ENCODE results near the gene SEMA5A.

The SEMA5A gene

GRCh38 chr5:9395706-9396105, 150.2 kb downstream of the SEMA5A start:
- no peaks in the 10 kb centered on the region for H3K36me3 ChIP-seq (replicated peaks in 1 of 2; ENCODE audit: control insufficient read depth in 2 of 2, insufficient read depth in 2 of 2, low read length in 2 of 2)
- no peak overlapping the region for H2BK12ac ChIP-seq (ENCODE audit: low read length)
- H3K9ac ChIP-seq (ENCODE audit: low read depth, low read length, poor library complexity), result no peak overlapping the region
- no peak overlapping the region for H3K4ac ChIP-seq (ENCODE audit: low read length)
- no peak overlapping the region for H3K14ac ChIP-seq (ENCODE audit: low read length)
- no peak overlapping the region for H4K8ac ChIP-seq (ENCODE audit: low read depth, low read length)
- no peak overlapping the region for H3K4me3 ChIP-seq (ENCODE audit: low read length in 2 of 2)
- no peak overlapping the region for H2BK5ac ChIP-seq (ENCODE audit: low read length)
- WGBS, 2 donors (ENCODE audit: extremely low coverage in 2 of 2, insufficient read length in 2 of 2, insufficient replicate concordance in 1 of 2), result no CpG with 5 or more reads among the region's 2 CpGs
- no peak overlapping the region for H2AK5ac ChIP-seq (ENCODE audit: low read depth, low read length)
- no peak overlapping the region for H2BK120ac ChIP-seq (ENCODE audit: low read depth, low read length)
- no peak overlapping the region for H3K18ac ChIP-seq (ENCODE audit: low read length)
- H3K4me2 ChIP-seq (ENCODE audit: insufficient read depth, low read length, poor library complexity, severe bottlenecking), result no peak overlapping the region
- no peak overlapping the region for H2AFZ ChIP-seq (ENCODE audit: low read length)
- no peaks in the 10 kb centered on the region for H3K27me3 ChIP-seq (ENCODE audit: control insufficient read depth in 3 of 3, insufficient read depth in 3 of 3, low read depth in 1 of 3, low read length in 3 of 3)
- H3K79me1 ChIP-seq (ENCODE audit: low read depth, low read length), result peaks cover 7% of the 10 kb centered on the region
- no peak overlapping the region for H4K91ac ChIP-seq (ENCODE audit: low read depth, low read length, poor library complexity)
- H2BK15ac ChIP-seq (ENCODE audit: low read length), result no peak overlapping the region
- H3K9me3 ChIP-seq (replicated peaks in 1 of 2; ENCODE audit: control insufficient read depth in 2 of 2, insufficient read depth in 1 of 2, low read depth in 1 of 2, low read length in 2 of 2), result no peaks in the 10 kb centered on the region
- no peaks in the 10 kb centered on the region for H3K4me1 ChIP-seq (ENCODE audit: control insufficient read depth in 2 of 2, insufficient read depth in 1 of 2, low read depth in 1 of 2, low read length in 2 of 2)
- no peak overlapping the region for H3K27ac ChIP-seq (replicated peaks; ENCODE audit: low read length)
- no peak for DNase-seq (ENCODE audit: low spot score)
- H3K23ac ChIP-seq (ENCODE audit: low read depth, low read length, poor library complexity), result no peak overlapping the region

GRCh38 chr5:9394221-9394620, 151.7 kb downstream of the SEMA5A start:
- Histone ChIP-seq H3K18ac (ENCODE audit: low read length) (peak overlapping the region; percentile 57), H3K14ac (ENCODE audit: low read length) (no peak overlapping the region), H4K91ac (ENCODE audit: low read depth, low read length, poor library complexity) (no peak overlapping the region), H3K79me1 (ENCODE audit: low read depth, low read length) (peaks cover 7% of the 10 kb centered on the region), H2BK120ac (ENCODE audit: low read depth, low read length) (no peak overlapping the region), H3K4me3 (ENCODE audit: low read length in 2 of 2) (no peak overlapping the region), H3K36me3 (replicated peaks in 1 of 2; ENCODE audit: control insufficient read depth in 2 of 2, insufficient read depth in 2 of 2, low read length in 2 of 2) (no peaks in the 10 kb centered on the region), H2BK12ac (ENCODE audit: low read length) (no peak overlapping the region), H3K9ac (ENCODE audit: low read depth, low read length, poor library complexity) (no peak overlapping the region), H2AK5ac (ENCODE audit: low read depth, low read length) (no peak overlapping the region), H2BK15ac (ENCODE audit: low read length) (no peak overlapping the region), H3K4me1 (ENCODE audit: control insufficient read depth in 2 of 2, insufficient read depth in 1 of 2, low read depth in 1 of 2, low read length in 2 of 2) (no peaks in the 10 kb centered on the region), H3K27me3 (ENCODE audit: control insufficient read depth in 3 of 3, insufficient read depth in 3 of 3, low read depth in 1 of 3, low read length in 3 of 3) (no peaks in the 10 kb centered on the region), H3K27ac (replicated peaks; ENCODE audit: low read length) (no peak overlapping the region), H2AFZ (ENCODE audit: low read length) (no peak overlapping the region), H3K4me2 (ENCODE audit: insufficient read depth, low read length, poor library complexity, severe bottlenecking) (no peak overlapping the region), H4K8ac (ENCODE audit: low read depth, low read length) (no peak overlapping the region), H2BK5ac (ENCODE audit: low read length) (no peak overlapping the region), H3K4ac (ENCODE audit: low read length) (no peak overlapping the region), H3K23ac (ENCODE audit: low read depth, low read length, poor library complexity) (no peak overlapping the region), H3K9me3 (replicated peaks in 1 of 2; ENCODE audit: control insufficient read depth in 2 of 2, insufficient read depth in 1 of 2, low read depth in 1 of 2, low read length in 2 of 2) (no peaks in the 10 kb centered on the region)
- DNase-seq (ENCODE audit: low spot score), result no peak
- no CpG with 5 or more reads among the region's 6 CpGs for WGBS, 2 donors (ENCODE audit: extremely low coverage in 2 of 2, insufficient read length in 2 of 2, insufficient replicate concordance in 1 of 2)

GRCh38 chr5:9392625-9393024, 153.2 kb downstream of the SEMA5A start:
- Histone ChIP-seq H3K4me1 (ENCODE audit: control insufficient read depth in 2 of 2, insufficient read depth in 1 of 2, low read depth in 1 of 2, low read length in 2 of 2) (no peaks in the 10 kb centered on the region), H4K91ac (ENCODE audit: low read depth, low read length, poor library complexity) (no peak overlapping the region), H2BK12ac (ENCODE audit: low read length) (no peak overlapping the region), H3K27me3 (ENCODE audit: control insufficient read depth in 3 of 3, insufficient read depth in 3 of 3, low read depth in 1 of 3, low read length in 3 of 3) (no peaks in the 10 kb centered on the region), H3K4me3 (ENCODE audit: low read length in 2 of 2) (no peak overlapping the region), H3K9me3 (replicated peaks in 1 of 2; ENCODE audit: control insufficient read depth in 2 of 2, insufficient read depth in 1 of 2, low read depth in 1 of 2, low read length in 2 of 2) (no peaks in the 10 kb centered on the region), H3K79me1 (ENCODE audit: low read depth, low read length) (peaks cover 7% of the 10 kb centered on the region), H3K9ac (ENCODE audit: low read depth, low read length, poor library complexity) (no peak overlapping the region), H3K23ac (ENCODE audit: low read depth, low read length, poor library complexity) (no peak overlapping the region), H3K18ac (ENCODE audit: low read length) (no peak overlapping the region), H3K36me3 (replicated peaks in 1 of 2; ENCODE audit: control insufficient read depth in 2 of 2, insufficient read depth in 2 of 2, low read length in 2 of 2) (no peaks in the 10 kb centered on the region), H3K27ac (replicated peaks; ENCODE audit: low read length) (no peak overlapping the region), H3K14ac (ENCODE audit: low read length) (no peak overlapping the region), H4K8ac (ENCODE audit: low read depth, low read length) (no peak overlapping the region), H2BK120ac (ENCODE audit: low read depth, low read length) (no peak overlapping the region), H2AFZ (ENCODE audit: low read length) (no peak overlapping the region), H2BK5ac (ENCODE audit: low read length) (no peak overlapping the region), H2BK15ac (ENCODE audit: low read length) (no peak overlapping the region), H2AK5ac (ENCODE audit: low read depth, low read length) (no peak overlapping the region), H3K4me2 (ENCODE audit: insufficient read depth, low read length, poor library complexity, severe bottlenecking) (no peak overlapping the region), H3K4ac (ENCODE audit: low read length) (no peak overlapping the region)
- WGBS, 2 donors (ENCODE audit: extremely low coverage in 2 of 2, insufficient read length in 2 of 2, insufficient replicate concordance in 1 of 2), result no CpG with 5 or more reads among the region's 1 CpG
- DNase-seq (ENCODE audit: low spot score), result no peak

GRCh38 chr5:9391080-9391479, 154.8 kb downstream of the SEMA5A start:
- H2BK15ac ChIP-seq (ENCODE audit: low read length), result no peak overlapping the region
- H4K8ac ChIP-seq (ENCODE audit: low read depth, low read length), result no peak overlapping the region
- no peaks in the 10 kb centered on the region for H3K27me3 ChIP-seq (ENCODE audit: control insufficient read depth in 3 of 3, insufficient read depth in 3 of 3, low read depth in 1 of 3, low read length in 3 of 3)
- H3K9ac ChIP-seq (ENCODE audit: low read depth, low read length, poor library complexity), result no peak overlapping the region
- H3K4me2 ChIP-seq (ENCODE audit: insufficient read depth, low read length, poor library complexity, severe bottlenecking), result no peak overlapping the region
- no peak overlapping the region for H2BK12ac ChIP-seq (ENCODE audit: low read length)
- no peak overlapping the region for H2BK5ac ChIP-seq (ENCODE audit: low read length)
- H3K14ac ChIP-seq (ENCODE audit: low read length), result no peak overlapping the region
- DNase-seq (ENCODE audit: low spot score), result no peak
- H3K36me3 ChIP-seq (replicated peaks in 1 of 2; ENCODE audit: control insufficient read depth in 2 of 2, insufficient read depth in 2 of 2, low read length in 2 of 2), result no peaks in the 10 kb centered on the region
- no peak overlapping the region for H2AK5ac ChIP-seq (ENCODE audit: low read depth, low read length)
- no peak overlapping the region for H3K27ac ChIP-seq (replicated peaks; ENCODE audit: low read length)
- H3K4me3 ChIP-seq (ENCODE audit: low read length in 2 of 2), result no peak overlapping the region
- no CpG with 5 or more reads among the region's 4 CpGs for WGBS, 2 donors (ENCODE audit: extremely low coverage in 2 of 2, insufficient read length in 2 of 2, insufficient replicate concordance in 1 of 2)
- no peaks in the 10 kb centered on the region for H3K4me1 ChIP-seq (ENCODE audit: control insufficient read depth in 2 of 2, insufficient read depth in 1 of 2, low read depth in 1 of 2, low read length in 2 of 2)
- peaks cover 7% of the 10 kb centered on the region for H3K79me1 ChIP-seq (ENCODE audit: low read depth, low read length)
- no peaks in the 10 kb centered on the region for H3K9me3 ChIP-seq (replicated peaks in 1 of 2; ENCODE audit: control insufficient read depth in 2 of 2, insufficient read depth in 1 of 2, low read depth in 1 of 2, low read length in 2 of 2)
- no peak overlapping the region for H2BK120ac ChIP-seq (ENCODE audit: low read depth, low read length)
- H2AFZ ChIP-seq (ENCODE audit: low read length), result no peak overlapping the region
- H3K23ac ChIP-seq (ENCODE audit: low read depth, low read length, poor library complexity), result no peak overlapping the region
- no peak overlapping the region for H4K91ac ChIP-seq (ENCODE audit: low read depth, low read length, poor library complexity)
- no peak overlapping the region for H3K4ac ChIP-seq (ENCODE audit: low read length)
- H3K18ac ChIP-seq (ENCODE audit: low read length), result no peak overlapping the region
